ENCODE data around the gene OVCA2. TPM values are rescaled to one million over a fixed set of nuclear protein-coding genes. Genes with fewer than 3 reads are reported as not detected.

Gene OVCA2
- total and polyA plus RNA-seq, 2 donors from 2014 or later = 22.9 to 63.6 TPM

GRCh38 chr17:2049333-2050299 lies 7.8 kb downstream of the OVCA2 start:
- Histone ChIP-seq H3K36me3 (ENCODE audit: control insufficient read depth in 2 of 3, insufficient read depth in 3 of 3, low read length in 3 of 3) (no peaks in the 10 kb centered on the region), H3K27me3 (ENCODE audit: control insufficient read depth, insufficient read depth, low read length) (peaks cover 5% of the 10 kb centered on the region), H3K9me3 (ENCODE audit: control insufficient read depth in 2 of 3, insufficient read depth in 1 of 3, low read length in 3 of 3) (no peaks in the 10 kb centered on the region), H3K9ac (ENCODE audit: low read length in 3 of 3) (peak overlapping the region; percentile 2 to 92 (median 15)), H3K4me1 (ENCODE audit: control insufficient read depth in 2 of 3, insufficient read depth in 2 of 3, low read depth in 1 of 3, low read length in 3 of 3) (peaks cover 0 to 14% (median 4%) of the 10 kb centered on the region in 3 donors), H3K4me3 (ENCODE audit: low read length in 3 of 3) (peak overlapping the region; percentile 5 to 85 (median 60)), H3K27ac (ENCODE audit: low read depth in 2 of 2, low read length in 2 of 2) (peak overlapping the region in 1 of 2 donors; percentile 23)
- intact Hi-C loops (cut with DNase I) = no loop called here
- FAIRE-seq (no peak), DNase-seq (peak; percentile 88 to 95 (median 92))
- no peak for TF ChIP-seq CTCF (IDR thresholded peaks at IDR 0.05; ENCODE audit: borderline replicate concordance, extremely low read depth, insufficient read depth)

- peaks cover 0 to 15% (median 4%) of the 10 kb centered on the region in 3 donors for H3K4me1 ChIP-seq (ENCODE audit: control insufficient read depth in 2 of 3, insufficient read depth in 2 of 3, low read depth in 1 of 3, low read length in 3 of 3)
- H3K9ac ChIP-seq (ENCODE audit: low read length in 3 of 3) = no peak overlapping the region
- DNase-seq (peak; percentile 77 to 95 (median 89)), FAIRE-seq (no peak)
- peak overlapping the region in 1 of 3 donors; percentile 37 for H3K4me3 ChIP-seq (ENCODE audit: low read length in 3 of 3)
- no peaks in the 10 kb centered on the region for H3K36me3 ChIP-seq (ENCODE audit: control insufficient read depth in 2 of 3, insufficient read depth in 3 of 3, low read length in 3 of 3)
- no peaks in the 10 kb centered on the region for H3K9me3 ChIP-seq (ENCODE audit: control insufficient read depth in 2 of 3, insufficient read depth in 1 of 3, low read length in 3 of 3)
- intact Hi-C loops (cut with DNase I) = no loop called here
- no peak overlapping the region for H3K27ac ChIP-seq (ENCODE audit: low read depth in 2 of 2, low read length in 2 of 2)
- TF ChIP-seq CTCF (IDR thresholded peaks at IDR 0.05; ENCODE audit: borderline replicate concordance, extremely low read depth, insufficient read depth) = no peak
- peaks cover 5% of the 10 kb centered on the region for H3K27me3 ChIP-seq (ENCODE audit: control insufficient read depth, insufficient read depth, low read length)
Measured at GRCh38 chr17:2050300-2051060, 8.7 kb downstream of the OVCA2 start.

- Histone ChIP-seq H3K36me3 (ENCODE audit: control insufficient read depth in 2 of 3, insufficient read depth in 3 of 3, low read length in 3 of 3) (no peaks in the 10 kb centered on the region), H3K4me3 (ENCODE audit: low read length in 3 of 3) (no peak overlapping the region), H3K9me3 (ENCODE audit: control insufficient read depth in 2 of 3, insufficient read depth in 1 of 3, low read length in 3 of 3) (no peaks in the 10 kb centered on the region), H3K4me1 (ENCODE audit: control insufficient read depth in 2 of 3, insufficient read depth in 2 of 3, low read depth in 1 of 3, low read length in 3 of 3) (peaks cover 0 to 15% (median 4%) of the 10 kb centered on the region in 3 donors), H3K9ac (ENCODE audit: low read length in 3 of 3) (no peak overlapping the region), H3K27me3 (ENCODE audit: control insufficient read depth, insufficient read depth, low read length) (peaks cover 5% of the 10 kb centered on the region), H3K27ac (ENCODE audit: low read depth in 2 of 2, low read length in 2 of 2) (no peak overlapping the region)
- FAIRE-seq = no peak
- intact Hi-C loops (cut with DNase I) = no loop called here
- DNase-seq = peak in 2 of 5 donors; percentile 70 to 84
- no peak for TF ChIP-seq CTCF (IDR thresholded peaks at IDR 0.05; ENCODE audit: borderline replicate concordance, extremely low read depth, insufficient read depth)
Measured at GRCh38 chr17:2051061-2051932, 9.5 kb downstream of the OVCA2 start.
